NCI-H2171 treated with DMSO at 0.1 percent for 48 hours (cell line): ENCODE measurements around the gene NDFIP1.

Experiments used
- DNase-seq: peaks from one replicate; lab custom pipeline; 2025; lab: John Stamatoyannopoulos, UW

NDFIP1 gene

GRCh38 chr5:142119051-142119625 lies 10.6 kb downstream of the NDFIP1 start:
- no peak for DNase-seq

- no peak for DNase-seq
These were observed 11.8 kb downstream of the NDFIP1 start for GRCh38 chr5:142120247-142120935.

- DNase-seq, result no peak
These were observed 13.5 kb downstream of the NDFIP1 start for GRCh38 chr5:142122121-142122520.

GRCh38 chr5:142125378-142125777 lies 16.8 kb downstream of the NDFIP1 start:
- no peak for DNase-seq

- DNase-seq, result no peak
These were observed 17.4 kb downstream of the NDFIP1 start for GRCh38 chr5:142125963-142126362.

- no peak for DNase-seq
These were observed 20.2 kb downstream of the NDFIP1 start for GRCh38 chr5:142128675-142129208.

- DNase-seq, result no peak
These were observed 21.0 kb downstream of the NDFIP1 start for GRCh38 chr5:142129446-142130066.

- DNase-seq, result no peak
These were observed 22.8 kb downstream of the NDFIP1 start for GRCh38 chr5:142131394-142131793.

GRCh38 chr5:142132916-142133315 lies 24.3 kb downstream of the NDFIP1 start:
- no peak for DNase-seq

GRCh38 chr5:142133330-142134206 lies 25.0 kb downstream of the NDFIP1 start:
- DNase-seq, result no peak

- no peak for DNase-seq
These were observed 25.9 kb downstream of the NDFIP1 start for GRCh38 chr5:142134331-142135010.

- DNase-seq, result no peak
These were observed 32.9 kb downstream of the NDFIP1 start for GRCh38 chr5:142141463-142141862.

GRCh38 chr5:142143878-142144277 lies 35.3 kb downstream of the NDFIP1 start:
- peak; percentile 31 for DNase-seq

- peak; percentile 36 for DNase-seq
These were observed 36.7 kb downstream of the NDFIP1 start for GRCh38 chr5:142145106-142145900.

GRCh38 chr5:142149363-142149762 lies 40.8 kb downstream of the NDFIP1 start:
- DNase-seq, result no peak

- DNase-seq, result no peak
These were observed 41.9 kb downstream of the NDFIP1 start for GRCh38 chr5:142150431-142150830.

- peak; percentile 35 for DNase-seq
These were observed 43.1 kb downstream of the NDFIP1 start for GRCh38 chr5:142151436-142152383.

- DNase-seq, result no peak
These were observed 43.8 kb downstream of the NDFIP1 start for GRCh38 chr5:142152384-142152732.

GRCh38 chr5:142153674-142154448 lies 45.3 kb downstream of the NDFIP1 start:
- no peak for DNase-seq
